GM10266 (cell line): ENCODE results near the gene LTB4R.

Source experiments
- DNase-seq: peaks from one replicate; pipeline ENCODE4 v3.0.0; 2012; ENCODE audit errors: extremely low spot score
- TF ChIP-seq, protein P1 (sequence below): IDR thresholded peaks from 2 replicates; pipeline ENCODE4 v1.5.1; 2012; ENCODE audit warnings: mild to moderate bottlenecking, low read depth; ENCODE audit not compliant: control insufficient read depth, insufficient read depth; ENCODE audit errors: missing control alignments

Gene LTB4R

GRCh38 chr14:24297190-24297964 is 13.9 kb upstream of the LTB4R start:
- DNase-seq = no peak
- TF ChIP-seq, protein P1, sequence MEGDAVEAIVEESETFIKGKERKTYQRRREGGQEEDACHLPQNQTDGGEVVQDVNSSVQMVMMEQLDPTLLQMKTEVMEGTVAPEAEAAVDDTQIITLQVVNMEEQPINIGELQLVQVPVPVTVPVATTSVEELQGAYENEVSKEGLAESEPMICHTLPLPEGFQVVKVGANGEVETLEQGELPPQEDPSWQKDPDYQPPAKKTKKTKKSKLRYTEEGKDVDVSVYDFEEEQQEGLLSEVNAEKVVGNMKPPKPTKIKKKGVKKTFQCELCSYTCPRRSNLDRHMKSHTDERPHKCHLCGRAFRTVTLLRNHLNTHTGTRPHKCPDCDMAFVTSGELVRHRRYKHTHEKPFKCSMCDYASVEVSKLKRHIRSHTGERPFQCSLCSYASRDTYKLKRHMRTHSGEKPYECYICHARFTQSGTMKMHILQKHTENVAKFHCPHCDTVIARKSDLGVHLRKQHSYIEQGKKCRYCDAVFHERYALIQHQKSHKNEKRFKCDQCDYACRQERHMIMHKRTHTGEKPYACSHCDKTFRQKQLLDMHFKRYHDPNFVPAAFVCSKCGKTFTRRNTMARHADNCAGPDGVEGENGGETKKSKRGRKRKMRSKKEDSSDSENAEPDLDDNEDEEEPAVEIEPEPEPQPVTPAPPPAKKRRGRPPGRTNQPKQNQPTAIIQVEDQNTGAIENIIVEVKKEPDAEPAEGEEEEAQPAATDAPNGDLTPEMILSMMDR = peak; percentile 46

GRCh38 chr14:24298892-24299254 is 12.4 kb upstream of the LTB4R start:
- no peak for DNase-seq
- TF ChIP-seq, protein P1 = no peak

- peak; percentile 95 for DNase-seq
Measured at GRCh38 chr14:24299255-24300191, 11.8 kb upstream of the LTB4R start, which contains the start of the genes DHRS1 and NOP9. TSS of gene DHRS1 (minus strand) at chr14:24299780. CDS start at chr14:24299106, 674 bp downstream. TSS of gene NOP9 (plus strand) at chr14:24299850. CDS start at chr14:24299955, 105 bp downstream.

DNA sequence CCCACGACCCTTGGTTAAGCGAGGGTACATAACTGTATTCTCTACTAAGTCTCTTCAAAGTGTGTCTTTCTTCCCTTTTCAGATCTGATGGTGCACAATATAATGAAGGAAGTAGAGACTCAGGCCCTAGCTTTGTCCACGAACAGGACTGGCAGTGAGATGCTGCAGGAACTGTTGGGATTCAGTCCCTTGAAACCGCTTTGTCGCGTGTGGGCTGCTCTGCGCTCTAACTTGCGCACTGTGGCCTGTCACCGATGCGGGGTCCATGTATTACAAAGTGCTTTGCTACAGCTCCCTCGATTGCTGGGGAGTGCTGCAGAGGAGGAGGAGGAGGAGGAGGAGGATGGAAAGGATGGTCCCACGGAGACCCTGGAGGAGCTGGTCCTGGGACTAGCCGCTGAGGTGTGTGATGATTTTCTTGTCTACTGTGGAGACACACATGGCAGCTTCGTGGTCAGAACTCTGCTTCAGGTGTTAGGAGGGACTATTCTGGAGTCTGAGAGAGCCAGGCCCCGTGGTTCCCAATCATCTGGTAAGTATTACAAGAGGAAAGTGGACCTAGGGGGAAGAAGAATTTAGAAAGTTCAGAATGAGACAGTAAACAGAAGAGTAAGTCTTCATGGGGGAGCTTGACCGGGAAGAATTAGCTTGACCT is 10.8 kb upstream of the LTB4R start:
- TF ChIP-seq, protein P1 = no peak
- DNase-seq = no peak

More at GRCh38 chr14:24299255-24300191, 11.8 kb upstream of the LTB4R start, which contains the start of the genes DHRS1 and NOP9:
- TF ChIP-seq, protein P1 = no peak

- no peak for DNase-seq
Measured at GRCh38 chr14:24304019-24304387, 7.3 kb upstream of the LTB4R start.

DNA sequence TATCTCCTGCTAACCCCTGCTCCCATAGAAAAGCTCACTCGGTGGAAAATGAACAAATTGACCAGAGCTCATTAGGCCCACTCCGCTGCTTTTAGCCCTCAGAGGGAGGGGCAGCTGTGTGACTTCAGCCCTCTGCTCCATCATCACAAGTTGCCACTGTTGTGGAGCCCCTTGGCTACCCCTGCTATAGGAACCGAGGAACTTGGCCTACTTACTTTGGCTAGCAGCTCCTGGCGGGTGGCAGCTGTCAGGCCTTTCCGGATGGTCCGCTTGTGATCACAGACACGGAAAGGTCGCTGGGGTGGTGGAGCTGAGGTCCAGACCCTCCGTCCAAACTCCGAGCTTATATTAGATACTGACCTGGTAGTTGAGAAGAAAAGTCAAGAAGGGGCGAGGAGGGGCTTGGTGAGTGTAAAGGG is 4.1 kb upstream of the LTB4R start:
- TF ChIP-seq, protein P1 = no peak
- DNase-seq = no peak

More at GRCh38 chr14:24304019-24304387, 7.3 kb upstream of the LTB4R start:
- TF ChIP-seq, protein P1 = no peak
